ENCODE data around the gene CFD. TPM values are rescaled to one million over a fixed set of nuclear protein-coding genes. Genes with fewer than 3 reads are reported as not detected.
A peak's percentile ranks its signal among the peaks of the same experiment; 100 is the strongest.

The CFD gene
- total RNA-seq, 1 donor, result 19.9 TPM

DNA sequence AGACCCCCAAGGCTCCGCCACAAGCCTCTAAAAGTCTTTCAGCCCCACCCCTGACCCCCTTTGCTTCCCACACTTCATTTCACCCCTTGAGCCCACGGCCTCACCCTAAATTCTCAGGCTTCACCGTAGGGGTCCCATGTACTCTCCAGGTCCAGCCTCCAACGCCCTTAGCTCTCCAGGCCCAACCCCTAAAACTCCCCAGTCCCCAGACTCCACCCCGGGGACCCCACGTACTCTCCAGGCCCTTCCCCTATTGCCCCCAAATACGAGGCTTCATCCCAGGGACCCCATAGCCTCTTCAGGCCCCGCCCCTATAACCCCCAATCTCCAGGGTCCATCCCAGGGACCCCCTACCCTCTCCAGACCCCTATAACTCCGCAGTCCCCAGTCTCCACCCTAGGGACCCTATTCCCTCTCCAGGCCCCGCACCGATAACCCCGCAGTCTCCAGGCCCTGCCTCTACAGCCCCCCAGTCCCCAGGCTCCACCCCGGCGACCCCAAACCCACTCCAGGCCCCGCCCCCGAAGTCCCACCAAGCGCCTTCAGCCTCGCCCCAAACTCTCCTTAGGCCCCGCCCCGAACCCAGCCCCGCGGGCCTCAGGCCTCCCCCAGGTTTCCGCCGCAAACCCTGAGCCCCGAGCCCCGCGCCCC is 32.9 kb downstream of the CFD start:
- H3K27me3 ChIP-seq (ENCODE audit: insufficient read depth, low read length), result no peaks in the 10 kb centered on the region
- H4K20me1 ChIP-seq (ENCODE audit: insufficient read depth, low read length), result peaks cover 4% of the 10 kb centered on the region
- H3K79me2 ChIP-seq (ENCODE audit: insufficient read depth, low read length), result peaks cover 25% of the 10 kb centered on the region
- no peaks in the 10 kb centered on the region for H3K9me3 ChIP-seq (ENCODE audit: low read depth, low read length)
- TF ChIP-seq, protein P1, sequence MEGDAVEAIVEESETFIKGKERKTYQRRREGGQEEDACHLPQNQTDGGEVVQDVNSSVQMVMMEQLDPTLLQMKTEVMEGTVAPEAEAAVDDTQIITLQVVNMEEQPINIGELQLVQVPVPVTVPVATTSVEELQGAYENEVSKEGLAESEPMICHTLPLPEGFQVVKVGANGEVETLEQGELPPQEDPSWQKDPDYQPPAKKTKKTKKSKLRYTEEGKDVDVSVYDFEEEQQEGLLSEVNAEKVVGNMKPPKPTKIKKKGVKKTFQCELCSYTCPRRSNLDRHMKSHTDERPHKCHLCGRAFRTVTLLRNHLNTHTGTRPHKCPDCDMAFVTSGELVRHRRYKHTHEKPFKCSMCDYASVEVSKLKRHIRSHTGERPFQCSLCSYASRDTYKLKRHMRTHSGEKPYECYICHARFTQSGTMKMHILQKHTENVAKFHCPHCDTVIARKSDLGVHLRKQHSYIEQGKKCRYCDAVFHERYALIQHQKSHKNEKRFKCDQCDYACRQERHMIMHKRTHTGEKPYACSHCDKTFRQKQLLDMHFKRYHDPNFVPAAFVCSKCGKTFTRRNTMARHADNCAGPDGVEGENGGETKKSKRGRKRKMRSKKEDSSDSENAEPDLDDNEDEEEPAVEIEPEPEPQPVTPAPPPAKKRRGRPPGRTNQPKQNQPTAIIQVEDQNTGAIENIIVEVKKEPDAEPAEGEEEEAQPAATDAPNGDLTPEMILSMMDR (IDR thresholded peaks at IDR 0.05; ENCODE audit: extremely low read depth, low read depth, low read length), result no peak
- no peak overlapping the region for H2AFZ ChIP-seq (ENCODE audit: low read length)
- DNase-seq (ENCODE audit: insufficient read length, low spot score, missing footprints), result no peak
- H3K27ac ChIP-seq (ENCODE audit: low read depth, low read length), result peak overlapping the region; percentile 24
- peak overlapping the region; percentile 96 for H3K4me3 ChIP-seq (ENCODE audit: insufficient read depth, low read length)
- H3K4me2 ChIP-seq (ENCODE audit: insufficient read depth, low read length), result peak overlapping the region; percentile 83
- peaks cover 8% of the 10 kb centered on the region for H3K36me3 ChIP-seq (ENCODE audit: insufficient read depth, low read length)
- H3K4me1 ChIP-seq (ENCODE audit: insufficient read depth, low read length), result peaks cover 5% of the 10 kb centered on the region

DNA sequence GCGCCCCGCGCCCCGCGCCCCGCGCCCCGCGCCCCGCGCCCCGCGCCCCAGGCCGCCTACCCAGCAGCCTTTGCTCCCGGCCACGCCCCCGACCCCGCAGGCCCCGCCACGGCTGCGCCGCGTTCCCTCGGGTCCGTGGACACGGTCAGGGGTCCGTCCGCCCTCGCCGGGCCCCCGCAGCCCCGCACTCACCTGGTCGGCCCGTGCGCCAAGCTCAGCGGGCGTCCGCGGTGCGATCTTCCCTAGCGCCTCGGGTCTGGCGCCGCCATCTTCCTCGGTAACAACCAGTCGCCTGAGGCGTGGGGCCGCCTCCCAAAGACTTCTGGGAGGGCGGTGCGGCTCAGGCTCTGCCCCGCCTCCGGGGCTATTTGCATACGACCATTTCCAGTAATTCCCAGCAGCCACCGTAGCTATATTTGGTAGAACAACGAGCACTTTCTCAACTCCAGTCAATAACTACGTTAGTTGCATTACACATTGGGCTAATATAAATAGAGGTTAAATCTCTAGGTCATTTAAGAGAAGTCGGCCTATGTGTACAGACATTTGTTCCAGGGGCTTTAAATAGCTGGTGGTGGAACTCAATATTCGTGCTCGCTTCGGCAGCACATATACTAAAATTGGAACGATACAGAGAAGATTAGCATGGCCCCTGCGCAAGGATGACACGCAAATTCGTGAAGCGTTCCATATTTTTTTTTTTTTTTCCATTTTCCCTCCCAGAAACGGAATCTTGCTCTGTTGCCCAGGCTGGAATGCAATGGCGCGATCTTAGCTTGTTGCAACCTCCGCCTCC is 33.6 kb downstream of the CFD start, which contains the start of the genes MED16 and RNU6-9:
Gene MED16, minus strand, starts transcription at position 294 of the 796 bp plus-strand sequence. CDS start 2,056 bp downstream, outside the sequence.
Gene RNU6-9, plus strand, starts transcription at position 591 of the 796 bp plus-strand sequence.
- no peaks in the 10 kb centered on the region for H3K27me3 ChIP-seq (ENCODE audit: insufficient read depth, low read length)
- H3K4me1 ChIP-seq (ENCODE audit: insufficient read depth, low read length), result peaks cover 5% of the 10 kb centered on the region
- H3K79me2 ChIP-seq (ENCODE audit: insufficient read depth, low read length), result peaks cover 25% of the 10 kb centered on the region
- peak within 1 kb of the TSS; percentile 93 for H3K27ac ChIP-seq (ENCODE audit: low read depth, low read length)
- peak within 1 kb of the TSS; percentile 88 for H2AFZ ChIP-seq (ENCODE audit: low read length)
- H4K20me1 ChIP-seq (ENCODE audit: insufficient read depth, low read length), result peaks cover 4% of the 10 kb centered on the region
- H3K4me3 ChIP-seq (ENCODE audit: insufficient read depth, low read length), result peak within 1 kb of the TSS; percentile 96
- H3K36me3 ChIP-seq (ENCODE audit: insufficient read depth, low read length), result peaks cover 8% of the 10 kb centered on the region
- TF ChIP-seq, protein P1 (IDR thresholded peaks at IDR 0.05; ENCODE audit: extremely low read depth, low read depth, low read length), result no peak
- peak; percentile 100 for DNase-seq (ENCODE audit: insufficient read length, low spot score, missing footprints)
- H3K4me2 ChIP-seq (ENCODE audit: insufficient read depth, low read length), result peak within 1 kb of the TSS; percentile 83
- H3K9me3 ChIP-seq (ENCODE audit: low read depth, low read length), result no peaks in the 10 kb centered on the region

DNA sequence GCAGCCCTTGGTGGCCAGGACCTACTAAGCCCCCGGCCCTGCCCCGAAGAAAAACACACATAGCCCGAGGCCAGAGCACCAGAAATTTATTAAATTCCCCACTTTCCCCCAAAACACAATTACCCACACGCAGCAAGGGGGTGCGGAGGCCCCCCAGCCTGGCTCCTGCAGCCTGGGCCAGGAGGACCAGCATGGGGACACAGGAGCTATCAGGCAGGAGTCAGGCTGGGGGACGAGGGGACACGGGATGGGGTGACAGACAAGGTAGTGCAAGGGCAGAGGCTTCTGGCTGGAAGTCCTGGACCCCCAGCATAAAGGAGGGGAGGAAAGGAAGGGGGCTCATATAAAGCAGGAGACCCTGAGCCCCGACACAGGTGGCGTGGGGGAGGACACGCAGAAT is 37.0 kb downstream of the CFD start:
- H3K27ac ChIP-seq (ENCODE audit: low read depth, low read length), result no peak overlapping the region
- peaks cover 5% of the 10 kb centered on the region for H3K4me1 ChIP-seq (ENCODE audit: insufficient read depth, low read length)
- H2AFZ ChIP-seq (ENCODE audit: low read length), result no peak overlapping the region
- TF ChIP-seq, protein P1 (IDR thresholded peaks at IDR 0.05; ENCODE audit: extremely low read depth, low read depth, low read length), result no peak
- no peak overlapping the region for H3K4me3 ChIP-seq (ENCODE audit: insufficient read depth, low read length)
- peaks cover 8% of the 10 kb centered on the region for H3K36me3 ChIP-seq (ENCODE audit: insufficient read depth, low read length)
- peaks cover 10% of the 10 kb centered on the region for H3K79me2 ChIP-seq (ENCODE audit: insufficient read depth, low read length)
- DNase-seq (ENCODE audit: insufficient read length, low spot score, missing footprints), result peak; percentile 90
- H3K4me2 ChIP-seq (ENCODE audit: insufficient read depth, low read length), result no peak overlapping the region
- no peaks in the 10 kb centered on the region for H3K27me3 ChIP-seq (ENCODE audit: insufficient read depth, low read length)
- peaks cover 5% of the 10 kb centered on the region for H4K20me1 ChIP-seq (ENCODE audit: insufficient read depth, low read length)
- no peaks in the 10 kb centered on the region for H3K9me3 ChIP-seq (ENCODE audit: low read depth, low read length)

DNA sequence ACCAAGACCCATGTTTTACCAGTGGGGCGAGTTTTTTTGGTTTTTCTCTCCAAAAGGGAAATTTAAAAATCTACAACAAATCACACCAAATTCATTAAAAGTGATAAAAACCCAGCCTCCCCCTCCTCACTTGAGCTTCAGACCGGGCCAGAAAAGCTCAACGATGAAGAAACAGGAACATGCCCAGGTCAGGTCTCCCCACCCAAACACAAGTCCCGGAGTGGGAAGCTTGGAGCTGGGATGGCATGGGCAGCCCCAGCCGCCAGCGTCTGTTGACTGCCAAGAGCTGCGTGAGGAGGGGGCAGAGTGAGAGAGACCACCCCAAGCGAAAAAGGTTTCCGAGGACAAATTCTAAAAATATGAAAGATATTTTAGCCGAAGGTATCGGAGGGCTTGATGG is 37.5 kb downstream of the CFD start:
- Histone ChIP-seq H3K27me3 (ENCODE audit: insufficient read depth, low read length) (no peaks in the 10 kb centered on the region), H3K9me3 (ENCODE audit: low read depth, low read length) (no peaks in the 10 kb centered on the region), H3K79me2 (ENCODE audit: insufficient read depth, low read length) (peaks cover 9% of the 10 kb centered on the region), H3K4me3 (ENCODE audit: insufficient read depth, low read length) (no peak overlapping the region), H2AFZ (ENCODE audit: low read length) (no peak overlapping the region), H3K4me1 (ENCODE audit: insufficient read depth, low read length) (peaks cover 3% of the 10 kb centered on the region), H3K4me2 (ENCODE audit: insufficient read depth, low read length) (no peak overlapping the region), H4K20me1 (ENCODE audit: insufficient read depth, low read length) (peaks cover 9% of the 10 kb centered on the region), H3K27ac (ENCODE audit: low read depth, low read length) (no peak overlapping the region), H3K36me3 (ENCODE audit: insufficient read depth, low read length) (peaks cover 12% of the 10 kb centered on the region)
- no peak for DNase-seq (ENCODE audit: insufficient read length, low spot score, missing footprints)
- TF ChIP-seq, protein P1 (IDR thresholded peaks at IDR 0.05; ENCODE audit: extremely low read depth, low read depth, low read length), result no peak

All from osteoblast (primary cell).